Activated CD8-positive, alpha-beta T cell treated with anti-CD3 and anti-CD28 coated beads for 36 hours (primary cell): ENCODE data around the gene EML3. TPM values are rescaled to one million over a fixed set of nuclear protein-coding genes. Genes with fewer than 3 reads are reported as not detected.

Experiments
- ATAC-seq: fragments of 200-7000 bp; cut with Tn5 transposase; one replicate; pipeline ENCODE4 v1.10.0; 2021; ENCODE audit warnings: mild to moderate bottlenecking, moderate library complexity
- CTCF ChIA-PET: fragments of 350-600 bp; sonication (Branson Sonifier 250); formaldehyde crosslinking; loops from one replicate; lab custom pipeline; 2021; ENCODE audit warnings: antibody characterized with exemption; lab: Charles Lee
- POLR2A ChIA-PET: fragments of 350-600 bp; sonication (Branson Sonifier 250); formaldehyde crosslinking; loops from one replicate; lab custom pipeline; 2021; ENCODE audit warnings: antibody characterized with exemption; lab: Charles Lee
- DNase-seq: peaks from one replicate; pipeline ENCODE4 v3.0.0-alpha.2; 2020
- H3K27ac Mint-ChIP-seq: one replicate; pipeline ENCODE4 v1.8.0; 2021; ENCODE audit warnings: mild to moderate bottlenecking, mixed read lengths
- H3K27me3 Mint-ChIP-seq: one replicate; pipeline ENCODE4 v1.8.0; 2021; ENCODE audit warnings: mixed read lengths
- H3K36me3 Mint-ChIP-seq: one replicate; pipeline ENCODE4 v1.8.0; 2021; ENCODE audit warnings: low read depth, mixed read lengths
- H3K4me1 Mint-ChIP-seq: one replicate; pipeline ENCODE4 v1.8.0; 2021; ENCODE audit warnings: low read depth, mixed read lengths
- H3K4me3 Mint-ChIP-seq: one replicate; pipeline ENCODE4 v1.8.0; 2021; ENCODE audit warnings: mild to moderate bottlenecking, moderate library complexity, mixed read lengths
- H3K9me3 Mint-ChIP-seq: one replicate; pipeline ENCODE4 v1.8.0; 2021; ENCODE audit warnings: mixed read lengths
- CTCF ChIP-seq: fragments of 200-600 bp; IDR thresholded peaks from one replicate; pipeline ENCODE4 v1.8.0; 2022; ENCODE audit warnings: antibody characterized with exemption, mild to moderate bottlenecking
- intact Hi-C: fragments of 100-400 bp; cut with micrococcal nuclease; formaldehyde crosslinking; loops from one replicate; pipeline ENCODE4 v1.10.0; 2022
- total RNA-seq, 2 experiments: library from RNA; stranded (reverse); gene quantifications; one replicate each; pipeline ENCODE4 v1.2.3, GENCODE V29; 2021

EML3 gene
- total RNA-seq, 2 experiments from 2014 or later, result 115 to 120 TPM

- peak; percentile 88 for DNase-seq
- TF ChIP-seq CTCF, result no peak
- Mint-ChIP-seq H3K27ac (peak overlapping the region; percentile 94), H3K9me3 (no peaks in the 10 kb centered on the region), H3K27me3 (no peaks in the 10 kb centered on the region), H3K36me3 (peaks cover 51% of the 10 kb centered on the region), H3K4me1 (peaks cover 90% of the 10 kb centered on the region), H3K4me3 (peak overlapping the region; percentile 41)
- intact Hi-C loops, result loop anchor here (2.0 to 5.0 kb wide), 2 partner anchors 14 to 130 kb away; no protein-coding TSS in a partner anchor
- ChIA-PET POLR2A (interaction anchor here (0.7 to 14.2 kb wide), 12 partner anchors 13 to 324 kb away, joined by 3 to 156 read pairs (median 6); partner anchors contain the start of genes C11orf98, CSKMT, EEF1G and LBHD1), CTCF (interaction anchor here (0.8 to 5.4 kb wide), 17 partner anchors 9 to 170 kb away, joined by 3 to 80 read pairs (median 3); partner anchors contain the start of genes C11orf98, CSKMT, HNRNPUL2 and MTA2)
- peak; percentile 31 for ATAC-seq
Observed at GRCh38 chr11:62556875-62557631, 55.5 kb downstream of the EML3 start.

- Mint-ChIP-seq H3K9me3 (no peaks in the 10 kb centered on the region), H3K4me1 (peaks cover 92% of the 10 kb centered on the region), H3K27me3 (no peaks in the 10 kb centered on the region), H3K27ac (peak overlapping the region; percentile 94), H3K4me3 (peak overlapping the region; percentile 41), H3K36me3 (peaks cover 46% of the 10 kb centered on the region)
- peak; percentile 95 for DNase-seq
- intact Hi-C loops, result loop anchor here (2.0 to 5.0 kb wide), 2 partner anchors 13 to 129 kb away; no protein-coding TSS in a partner anchor
- TF ChIP-seq CTCF, result no peak
- ChIA-PET POLR2A (interaction anchor here (1.0 to 14.2 kb wide), 13 partner anchors 7 to 589 kb away, joined by 3 to 156 read pairs (median 6); partner anchors contain the start of genes C11orf98, CSKMT, EEF1G and FTH1), CTCF (interaction anchor here (0.6 to 8.1 kb wide), 18 partner anchors 8 to 1800 kb away, joined by 3 to 97 read pairs (median 4); partner anchors contain the start of genes EML3, HNRNPUL2, MTA2 and TUT1)
- ATAC-seq, result peak; percentile 68
Observed at GRCh38 chr11:62556108-62556874, 56.3 kb downstream of the EML3 start.

- peaks cover 93% of the 10 kb centered on the region for H3K4me1 Mint-ChIP-seq
- TF ChIP-seq CTCF, result no peak
- H3K9me3 Mint-ChIP-seq, result no peaks in the 10 kb centered on the region
- peak overlapping the region; percentile 41 for H3K4me3 Mint-ChIP-seq
- ChIA-PET CTCF (interaction anchor here (0.6 to 8.1 kb wide), 5 partner anchors 12 to 1801 kb away, joined by 3 to 97 read pairs (median 22); partner anchors contain the start of gene EML3), POLR2A (interaction anchor here (0.7 to 14.2 kb wide), 9 partner anchors 8 to 588 kb away, joined by 3 to 156 read pairs (median 7); partner anchors contain the start of genes EEF1G, FTH1, TUT1 and UQCC3)
- DNase-seq (peak; percentile 70), ATAC-seq (peak; percentile 15)
- peaks cover 40% of the 10 kb centered on the region for H3K36me3 Mint-ChIP-seq
- H3K27ac Mint-ChIP-seq, result peak overlapping the region; percentile 94
- no peaks in the 10 kb centered on the region for H3K27me3 Mint-ChIP-seq
- intact Hi-C loops, result loop anchor here (2.0 to 5.0 kb wide), 2 partner anchors 13 to 128 kb away; no protein-coding TSS in a partner anchor
Observed at GRCh38 chr11:62555464-62556107, 57.0 kb downstream of the EML3 start.

DNA sequence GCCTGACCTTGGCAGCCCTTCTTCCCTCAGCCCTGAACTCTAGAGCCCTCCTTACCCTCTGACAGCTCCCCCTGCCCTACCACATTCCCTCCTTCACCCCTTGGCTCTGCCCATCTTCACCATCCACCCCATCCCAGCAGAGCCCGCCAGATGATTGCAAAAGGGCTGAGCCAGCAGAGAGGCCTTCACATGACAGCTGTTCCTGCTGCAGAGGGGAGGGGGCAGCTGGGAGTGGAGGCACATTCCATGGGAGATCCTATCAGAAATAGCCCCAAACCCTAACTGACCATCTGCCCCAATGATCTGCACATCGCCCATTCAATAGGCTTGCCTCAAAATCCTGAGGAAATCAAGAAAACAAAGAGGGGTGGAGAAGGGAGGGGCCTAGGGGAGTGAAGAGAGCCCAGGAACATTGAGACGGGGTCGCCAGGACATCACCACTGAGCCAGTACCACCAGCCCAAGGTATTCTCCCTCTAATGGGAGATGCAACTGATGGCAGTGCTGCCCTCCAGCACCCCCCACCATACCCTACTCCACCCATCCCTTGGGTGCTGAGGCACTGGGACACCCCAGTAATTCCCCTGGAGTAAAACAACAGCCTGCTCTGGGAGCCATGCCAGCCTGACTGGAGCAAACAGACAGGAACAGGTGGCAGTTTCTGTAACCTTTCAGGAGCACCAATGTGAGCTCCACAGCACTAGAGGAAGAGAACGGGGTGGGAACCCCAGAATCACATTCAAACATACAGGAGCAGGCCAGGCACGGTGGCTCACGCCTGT, 58.0 kb downstream of the EML3 start:
- H3K27me3 Mint-ChIP-seq, result no peaks in the 10 kb centered on the region
- ATAC-seq, result no peak
- H3K27ac Mint-ChIP-seq, result peak overlapping the region; percentile 94
- no peak for TF ChIP-seq CTCF
- peaks cover 31% of the 10 kb centered on the region for H3K36me3 Mint-ChIP-seq
- no peak for DNase-seq
- peaks cover 89% of the 10 kb centered on the region for H3K4me1 Mint-ChIP-seq
- ChIA-PET POLR2A (interaction anchor here (1.2 to 14.2 kb wide), 7 partner anchors 9 to 301 kb away, joined by 3 to 156 read pairs (median 11); partner anchors contain the start of genes C11orf98, CSKMT, EEF1G and TUT1), CTCF (interaction anchor here (1.0 to 8.1 kb wide), 4 partner anchors 11 to 159 kb away, joined by 3 to 97 read pairs (median 42); no protein-coding TSS in a partner anchor)
- H3K9me3 Mint-ChIP-seq, result no peaks in the 10 kb centered on the region
- intact Hi-C loops, result loop anchor here (5.0 kb wide), 1 partner anchor 127 kb away; no protein-coding TSS in a partner anchor
- no peak overlapping the region for H3K4me3 Mint-ChIP-seq
